Measurements from ENCODE around the gene ERP29.

ERP29 gene

DNA sequence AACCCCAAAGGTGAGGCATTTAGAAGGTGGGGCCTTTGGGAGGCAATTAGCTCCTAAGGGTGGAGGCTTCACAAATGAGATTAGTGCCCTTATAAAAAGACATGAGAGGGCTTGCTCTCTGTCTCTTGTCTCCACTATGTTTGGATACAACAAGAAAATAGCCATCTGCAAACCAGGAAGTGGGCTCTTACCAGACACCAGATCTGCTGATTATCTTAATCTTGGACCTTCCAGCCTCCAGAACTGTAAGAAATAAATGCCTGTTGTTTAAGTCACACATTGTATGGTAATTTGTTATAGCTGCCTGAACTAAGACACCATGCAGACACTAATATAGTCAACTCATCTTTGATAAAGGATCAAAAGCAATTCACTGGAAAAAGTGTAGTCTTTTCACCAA is 34.7 kb upstream of the ERP29 start:
- H3K9ac ChIP-seq (ENCODE audit: low read length): no peak overlapping the region
- H3K9me2 ChIP-seq (replicated peaks; ENCODE audit: insufficient read depth, low read length): no peaks in the 10 kb centered on the region
- DNase-seq: no peak
- no peaks in the 10 kb centered on the region for H3K27me3 ChIP-seq (replicated peaks; ENCODE audit: insufficient read depth, low read length)
- no peak overlapping the region for H3K4me3 ChIP-seq (ENCODE audit: low read length)
- no peaks in the 10 kb centered on the region for H3K9me3 ChIP-seq (replicated peaks; ENCODE audit: insufficient read depth, low read length)
- H3K4me2 ChIP-seq (ENCODE audit: low read depth, low read length): no peak overlapping the region
- no peak overlapping the region for H2AFZ ChIP-seq (ENCODE audit: low read length)
- no peaks in the 10 kb centered on the region for H3K36me3 ChIP-seq (replicated peaks; ENCODE audit: insufficient read depth, low read length)
- H3K79me2 ChIP-seq (ENCODE audit: low read length): no peaks in the 10 kb centered on the region
- no peaks in the 10 kb centered on the region for H4K20me1 ChIP-seq (ENCODE audit: insufficient read depth, low read length)
- no peaks in the 10 kb centered on the region for H3F3A ChIP-seq (ENCODE audit: insufficient read depth, low read length)
- H3K27ac ChIP-seq (ENCODE audit: low read length): no peak overlapping the region
- TF ChIP-seq EZH2 (optimal IDR thresholded peaks at IDR 0.05; ENCODE audit: low read depth, low read length): no peak
- TF ChIP-seq EZH2phosphoT487 (IDR thresholded peaks at IDR 0.05; ENCODE audit: low read length): no peak
- TF ChIP-seq, protein P1, sequence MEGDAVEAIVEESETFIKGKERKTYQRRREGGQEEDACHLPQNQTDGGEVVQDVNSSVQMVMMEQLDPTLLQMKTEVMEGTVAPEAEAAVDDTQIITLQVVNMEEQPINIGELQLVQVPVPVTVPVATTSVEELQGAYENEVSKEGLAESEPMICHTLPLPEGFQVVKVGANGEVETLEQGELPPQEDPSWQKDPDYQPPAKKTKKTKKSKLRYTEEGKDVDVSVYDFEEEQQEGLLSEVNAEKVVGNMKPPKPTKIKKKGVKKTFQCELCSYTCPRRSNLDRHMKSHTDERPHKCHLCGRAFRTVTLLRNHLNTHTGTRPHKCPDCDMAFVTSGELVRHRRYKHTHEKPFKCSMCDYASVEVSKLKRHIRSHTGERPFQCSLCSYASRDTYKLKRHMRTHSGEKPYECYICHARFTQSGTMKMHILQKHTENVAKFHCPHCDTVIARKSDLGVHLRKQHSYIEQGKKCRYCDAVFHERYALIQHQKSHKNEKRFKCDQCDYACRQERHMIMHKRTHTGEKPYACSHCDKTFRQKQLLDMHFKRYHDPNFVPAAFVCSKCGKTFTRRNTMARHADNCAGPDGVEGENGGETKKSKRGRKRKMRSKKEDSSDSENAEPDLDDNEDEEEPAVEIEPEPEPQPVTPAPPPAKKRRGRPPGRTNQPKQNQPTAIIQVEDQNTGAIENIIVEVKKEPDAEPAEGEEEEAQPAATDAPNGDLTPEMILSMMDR (IDR thresholded peaks at IDR 0.05; ENCODE audit: low read length): no peak
- H3K4me1 ChIP-seq (ENCODE audit: low read length): no peaks in the 10 kb centered on the region

DNA sequence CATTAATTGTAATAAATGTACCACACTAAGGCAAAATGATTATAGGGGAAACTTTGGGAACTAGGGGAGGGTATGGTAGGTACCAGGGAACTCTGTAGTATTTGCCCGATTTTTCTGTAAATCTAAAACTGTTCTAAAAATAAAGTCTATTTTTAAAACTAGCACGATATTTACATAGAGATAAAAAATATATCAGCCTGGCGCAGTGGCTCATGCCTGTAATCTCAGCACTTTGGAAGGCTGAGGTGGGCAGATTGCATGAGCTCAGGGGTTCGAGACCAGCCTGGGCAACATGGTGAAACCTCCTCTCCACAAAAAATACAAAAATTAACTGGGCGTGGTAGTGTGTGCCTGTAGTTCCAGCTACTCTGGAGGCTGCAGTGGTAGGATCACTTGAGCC is 32.6 kb upstream of the ERP29 start:
- Histone ChIP-seq H4K20me1 (ENCODE audit: insufficient read depth, low read length) (no peaks in the 10 kb centered on the region), H3F3A (ENCODE audit: insufficient read depth, low read length) (no peaks in the 10 kb centered on the region), H3K4me2 (ENCODE audit: low read depth, low read length) (no peak overlapping the region), H3K27ac (ENCODE audit: low read length) (no peak overlapping the region), H3K4me1 (ENCODE audit: low read length) (no peaks in the 10 kb centered on the region), H3K4me3 (ENCODE audit: low read length) (no peak overlapping the region), H3K36me3 (replicated peaks; ENCODE audit: insufficient read depth, low read length) (no peaks in the 10 kb centered on the region), H2AFZ (ENCODE audit: low read length) (no peak overlapping the region), H3K79me2 (ENCODE audit: low read length) (no peaks in the 10 kb centered on the region), H3K27me3 (replicated peaks; ENCODE audit: insufficient read depth, low read length) (no peaks in the 10 kb centered on the region), H3K9me2 (replicated peaks; ENCODE audit: insufficient read depth, low read length) (no peaks in the 10 kb centered on the region), H3K9ac (ENCODE audit: low read length) (no peak overlapping the region), H3K9me3 (replicated peaks; ENCODE audit: insufficient read depth, low read length) (no peaks in the 10 kb centered on the region)
- no peak for DNase-seq
- TF ChIP-seq EZH2phosphoT487 (IDR thresholded peaks at IDR 0.05; ENCODE audit: low read length) (no peak), EZH2 (optimal IDR thresholded peaks at IDR 0.05; ENCODE audit: low read depth, low read length) (no peak)
- TF ChIP-seq, protein P1 (IDR thresholded peaks at IDR 0.05; ENCODE audit: low read length): no peak

DNA sequence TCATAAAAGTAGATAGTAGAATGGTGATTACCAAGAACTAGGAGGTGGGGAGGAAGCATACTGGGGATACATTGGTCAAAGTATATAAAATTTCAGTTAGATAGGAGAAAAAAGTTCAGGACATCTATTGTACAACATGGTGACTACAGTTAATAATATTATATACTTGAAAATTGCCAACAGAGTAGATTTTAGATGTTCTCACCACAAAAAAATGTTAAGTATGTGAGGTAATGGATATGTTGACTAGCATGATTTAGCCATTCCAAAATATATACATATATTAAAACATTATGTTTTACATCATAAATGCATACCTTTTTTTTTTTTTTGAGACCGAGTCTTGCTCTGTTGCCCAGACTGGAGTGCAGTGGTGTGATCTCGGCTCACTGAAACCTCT is 31.2 kb upstream of the ERP29 start:
- no peak overlapping the region for H3K4me3 ChIP-seq (ENCODE audit: low read length)
- H3F3A ChIP-seq (ENCODE audit: insufficient read depth, low read length): no peaks in the 10 kb centered on the region
- H3K36me3 ChIP-seq (replicated peaks; ENCODE audit: insufficient read depth, low read length): no peaks in the 10 kb centered on the region
- H2AFZ ChIP-seq (ENCODE audit: low read length): no peak overlapping the region
- H4K20me1 ChIP-seq (ENCODE audit: insufficient read depth, low read length): no peaks in the 10 kb centered on the region
- TF ChIP-seq EZH2phosphoT487 (IDR thresholded peaks at IDR 0.05; ENCODE audit: low read length): no peak
- TF ChIP-seq EZH2 (optimal IDR thresholded peaks at IDR 0.05; ENCODE audit: low read depth, low read length): no peak
- TF ChIP-seq, protein P1 (IDR thresholded peaks at IDR 0.05; ENCODE audit: low read length): no peak
- H3K4me2 ChIP-seq (ENCODE audit: low read depth, low read length): no peak overlapping the region
- no peaks in the 10 kb centered on the region for H3K9me3 ChIP-seq (replicated peaks; ENCODE audit: insufficient read depth, low read length)
- H3K79me2 ChIP-seq (ENCODE audit: low read length): no peaks in the 10 kb centered on the region
- H3K4me1 ChIP-seq (ENCODE audit: low read length): no peaks in the 10 kb centered on the region
- H3K27ac ChIP-seq (ENCODE audit: low read length): no peak overlapping the region
- no peak overlapping the region for H3K9ac ChIP-seq (ENCODE audit: low read length)
- DNase-seq: no peak
- no peaks in the 10 kb centered on the region for H3K27me3 ChIP-seq (replicated peaks; ENCODE audit: insufficient read depth, low read length)
- H3K9me2 ChIP-seq (replicated peaks; ENCODE audit: insufficient read depth, low read length): no peaks in the 10 kb centered on the region

All from MM.1S (cell line).